WTC11 (cell line): ENCODE data around the gene PRDM15.

Experiments
- CREB1 ChIP-seq: sonication (generic); formaldehyde crosslinking; IDR thresholded peaks from 2 replicates; pipeline ENCODE4 v1.8.0; 2023; ENCODE audit warnings: mild to moderate bottlenecking, missing genetic modification reagents
- CTCF ChIP-seq: fragments of 200-600 bp; IDR thresholded peaks from 2 replicates; pipeline ENCODE4 v1.8.0; 2022; ENCODE audit warnings: antibody characterized with exemption
- ELF4 ChIP-seq: sonication (generic); formaldehyde crosslinking; IDR thresholded peaks from 2 replicates; pipeline ENCODE4 v1.8.1; 2022; ENCODE audit warnings: low read depth, mild to moderate bottlenecking, moderate library complexity, missing genetic modification reagents
- FOXP1 ChIP-seq: sonication (generic); formaldehyde crosslinking; IDR thresholded peaks from 2 replicates; pipeline ENCODE4 v1.8.0; 2022; ENCODE audit warnings: missing genetic modification reagents, mild to moderate bottlenecking, moderate library complexity, borderline replicate concordance
- GTF2I ChIP-seq: fragments of 250-450 bp; sonication (Bioruptor Pico); conservative IDR thresholded peaks from 2 replicates; pipeline ENCODE4 v1.4.0; 2021; ENCODE audit warnings: mild to moderate bottlenecking
- IRF2 ChIP-seq: sonication (generic); formaldehyde crosslinking; IDR thresholded peaks from 2 replicates; pipeline ENCODE4 v1.8.0; 2022; ENCODE audit warnings: low read depth, missing genetic modification reagents, borderline replicate concordance
- JUN ChIP-seq: sonication (generic); formaldehyde crosslinking; IDR thresholded peaks from 2 replicates; pipeline ENCODE4 v1.8.0; 2023; ENCODE audit warnings: mild to moderate bottlenecking, missing genetic modification reagents
- NFE2L1 ChIP-seq: sonication (generic); formaldehyde crosslinking; IDR thresholded peaks from 2 replicates; pipeline ENCODE4 v1.8.1; 2023; ENCODE audit warnings: missing genetic modification reagents
- SMAD4 ChIP-seq: sonication (generic); formaldehyde crosslinking; IDR thresholded peaks from 2 replicates; pipeline ENCODE4 v1.8.0; 2022; ENCODE audit warnings: mild to moderate bottlenecking, missing genetic modification reagents
- ZNF121 ChIP-seq: sonication (generic); formaldehyde crosslinking; IDR thresholded peaks from 2 replicates; pipeline ENCODE4 v1.8.0; 2023; ENCODE audit warnings: missing genetic modification reagents
- ZNF138 ChIP-seq: sonication (generic); formaldehyde crosslinking; conservative IDR thresholded peaks from 2 replicates; pipeline ENCODE4 v1.8.1; 2022; ENCODE audit warnings: mild to moderate bottlenecking, moderate library complexity, missing genetic modification reagents
- ZNF671 ChIP-seq: fragments of 250-450 bp; sonication (Bioruptor Pico); IDR thresholded peaks from 2 replicates; pipeline ENCODE4 v1.8.0; 2021; ENCODE audit warnings: mild to moderate bottlenecking

- TF ChIP-seq ZNF671 (CRISPR knock-in tag) = no peak
- no peak for TF ChIP-seq CTCF
- TF ChIP-seq FOXP1 (CRISPR knock-in tag) = no peak
- TF ChIP-seq ZNF121 = no peak
- TF ChIP-seq IRF2 (CRISPR knock-in tag) = no peak
- no peak for TF ChIP-seq CREB1
- TF ChIP-seq NFE2L1 (CRISPR knock-in tag) = no peak
- TF ChIP-seq GTF2I = no peak
- TF ChIP-seq ZNF138 (CRISPR knock-in tag) = no peak
- no peak for TF ChIP-seq SMAD4 (CRISPR knock-in tag)
- no peak for TF ChIP-seq ELF4 (CRISPR knock-in tag)
- no peak for TF ChIP-seq JUN
Observed at GRCh38 chr21:41886328-41886727, 7.2 kb upstream of the PRDM15 start.
